ENCODE data around the gene ADAMTSL3.
"Not testable (repeated sequence)": the region's sequence is repeated elsewhere in the genome, so short reads cannot be mapped to it uniquely, and the experiment has no call there.

ADAMTSL3 gene

GRCh38 chr15:84051146-84051545 is 397.2 kb downstream of the ADAMTSL3 start:
- DNase-seq = not testable (repeated sequence)

- not testable (repeated sequence) for DNase-seq
Observed at GRCh38 chr15:84054544-84054943, 400.6 kb downstream of the ADAMTSL3 start.

GRCh38 chr15:84057714-84058331 is 403.9 kb downstream of the ADAMTSL3 start:
- no peak for DNase-seq

- DNase-seq = not testable (repeated sequence)
Observed at GRCh38 chr15:84063674-84064073, 409.8 kb downstream of the ADAMTSL3 start.

- not testable (repeated sequence) for DNase-seq
Observed at GRCh38 chr15:84068674-84069073, 414.8 kb downstream of the ADAMTSL3 start.

GRCh38 chr15:84078038-84078437 is 424.1 kb downstream of the ADAMTSL3 start:
- not testable (repeated sequence) for DNase-seq

- not testable (repeated sequence) for DNase-seq
Observed at GRCh38 chr15:84079325-84079884, 425.5 kb downstream of the ADAMTSL3 start.

GRCh38 chr15:84079885-84080777 is 426.2 kb downstream of the ADAMTSL3 start:
- no peak for DNase-seq

GRCh38 chr15:84080778-84081084 is 426.8 kb downstream of the ADAMTSL3 start:
- DNase-seq = not testable (repeated sequence)

- DNase-seq = no peak
Observed at GRCh38 chr15:84081391-84082168, 427.7 kb downstream of the ADAMTSL3 start.

GRCh38 chr15:84082739-84083138 is 428.8 kb downstream of the ADAMTSL3 start:
- DNase-seq = no peak

- not testable (repeated sequence) for DNase-seq
Observed at GRCh38 chr15:84086071-84086470, 432.1 kb downstream of the ADAMTSL3 start.
